Nephron (organoid): ENCODE data around the gene PRKG1.

ENCODE experiments used
- H3K27ac Mint-ChIP-seq, 3 experiments: 2 replicates each; pipeline ENCODE4 v1.8.0; 2020; ENCODE audit warnings: mixed read lengths in 3 of 3, mild to moderate bottlenecking in 2 of 3, moderate library complexity in 1 of 3
- H3K27me3 Mint-ChIP-seq: 2 replicates; pipeline ENCODE4 v1.8.0; 2021; ENCODE audit warnings: low read depth, mild to moderate bottlenecking, moderate library complexity, mixed read lengths
- H3K36me3 Mint-ChIP-seq: 2 replicates; pipeline ENCODE4 v1.8.0; 2020; ENCODE audit warnings: low read depth, mixed read lengths
- H3K4me1 Mint-ChIP-seq: 2 replicates; pipeline ENCODE4 v1.8.0; 2020; ENCODE audit warnings: mixed read lengths
- H3K4me3 Mint-ChIP-seq, 3 experiments: 2 replicates each; pipeline ENCODE4 v1.8.0; 2020; ENCODE audit warnings: mild to moderate bottlenecking in 3 of 3, mixed read lengths in 3 of 3, moderate library complexity in 2 of 3
- H3K9me3 Mint-ChIP-seq: 2 replicates; pipeline ENCODE4 v1.8.0; 2020; ENCODE audit warnings: mixed read lengths
- TF ChIP-seq, protein P1 (sequence below), 3 experiments: fragments of 200-600 bp; sonication (generic); IDR thresholded peaks; one replicate each; pipeline ENCODE4 v1.5.0; 2021; ENCODE audit warnings: antibody characterized with exemption in 3 of 3; ENCODE audit not compliant: unreplicated experiment in 3 of 3

Gene PRKG1

DNA sequence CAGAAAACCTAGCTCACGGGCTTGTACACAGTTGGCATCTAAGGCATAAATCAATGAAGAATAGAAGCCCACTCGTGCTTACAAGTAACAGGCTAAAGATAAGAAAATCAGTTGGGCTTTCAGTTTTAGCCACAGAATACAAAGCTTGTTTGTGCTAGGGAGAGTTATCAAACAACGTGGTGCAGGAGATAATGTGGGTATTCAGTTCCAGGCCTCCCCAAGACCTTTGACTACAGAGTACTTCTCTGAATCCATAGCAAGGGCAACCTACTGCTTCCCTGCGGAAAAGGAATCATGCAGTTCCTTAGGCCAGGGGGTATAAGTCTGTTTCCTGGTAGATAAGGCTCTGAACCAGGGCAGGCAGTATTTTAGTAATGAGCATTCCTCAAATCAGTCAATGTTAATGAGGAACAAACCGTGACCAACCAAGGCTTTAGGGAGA, 844.6 kb downstream of the PRKG1 start:
- Mint-ChIP-seq H3K4me3 (no peak overlapping the region), H3K9me3 (no peaks in the 10 kb centered on the region), H3K27me3 (no peaks in the 10 kb centered on the region), H3K4me1 (peaks cover 39% of the 10 kb centered on the region), H3K36me3 (no peaks in the 10 kb centered on the region), H3K27ac (peak overlapping the region; percentile 17 to 75 (median 65))
- TF ChIP-seq, protein P1, sequence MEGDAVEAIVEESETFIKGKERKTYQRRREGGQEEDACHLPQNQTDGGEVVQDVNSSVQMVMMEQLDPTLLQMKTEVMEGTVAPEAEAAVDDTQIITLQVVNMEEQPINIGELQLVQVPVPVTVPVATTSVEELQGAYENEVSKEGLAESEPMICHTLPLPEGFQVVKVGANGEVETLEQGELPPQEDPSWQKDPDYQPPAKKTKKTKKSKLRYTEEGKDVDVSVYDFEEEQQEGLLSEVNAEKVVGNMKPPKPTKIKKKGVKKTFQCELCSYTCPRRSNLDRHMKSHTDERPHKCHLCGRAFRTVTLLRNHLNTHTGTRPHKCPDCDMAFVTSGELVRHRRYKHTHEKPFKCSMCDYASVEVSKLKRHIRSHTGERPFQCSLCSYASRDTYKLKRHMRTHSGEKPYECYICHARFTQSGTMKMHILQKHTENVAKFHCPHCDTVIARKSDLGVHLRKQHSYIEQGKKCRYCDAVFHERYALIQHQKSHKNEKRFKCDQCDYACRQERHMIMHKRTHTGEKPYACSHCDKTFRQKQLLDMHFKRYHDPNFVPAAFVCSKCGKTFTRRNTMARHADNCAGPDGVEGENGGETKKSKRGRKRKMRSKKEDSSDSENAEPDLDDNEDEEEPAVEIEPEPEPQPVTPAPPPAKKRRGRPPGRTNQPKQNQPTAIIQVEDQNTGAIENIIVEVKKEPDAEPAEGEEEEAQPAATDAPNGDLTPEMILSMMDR (IDR thresholded peaks at IDR 0.05; ENCODE audit: unreplicated experiment in 3 of 3), result no peak

DNA sequence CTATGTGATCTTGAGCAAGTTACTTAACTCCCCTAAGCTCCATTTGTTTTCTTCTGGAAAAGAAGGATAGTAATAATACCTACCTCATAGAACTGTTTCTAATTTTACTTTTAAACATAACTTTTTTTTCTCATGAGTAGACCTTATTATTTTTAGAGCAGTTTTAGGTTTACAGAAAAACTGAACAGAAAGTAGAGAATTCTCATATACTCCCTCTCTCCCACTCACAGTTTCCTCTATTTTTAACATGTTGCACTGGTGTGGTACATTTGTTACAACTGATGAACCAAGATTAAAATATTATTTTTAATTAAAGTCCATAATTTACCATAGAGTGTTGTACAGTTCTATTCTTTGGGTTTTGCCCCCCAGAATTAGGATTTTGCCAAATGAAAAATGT, 846.4 kb downstream of the PRKG1 start:
- Mint-ChIP-seq H3K9me3 (peaks cover 9% of the 10 kb centered on the region), H3K36me3 (no peaks in the 10 kb centered on the region), H3K27me3 (no peaks in the 10 kb centered on the region), H3K4me1 (peaks cover 27% of the 10 kb centered on the region), H3K27ac (no peak overlapping the region), H3K4me3 (no peak overlapping the region)
- TF ChIP-seq, protein P1 (IDR thresholded peaks at IDR 0.05; ENCODE audit: unreplicated experiment in 3 of 3), result no peak

DNA sequence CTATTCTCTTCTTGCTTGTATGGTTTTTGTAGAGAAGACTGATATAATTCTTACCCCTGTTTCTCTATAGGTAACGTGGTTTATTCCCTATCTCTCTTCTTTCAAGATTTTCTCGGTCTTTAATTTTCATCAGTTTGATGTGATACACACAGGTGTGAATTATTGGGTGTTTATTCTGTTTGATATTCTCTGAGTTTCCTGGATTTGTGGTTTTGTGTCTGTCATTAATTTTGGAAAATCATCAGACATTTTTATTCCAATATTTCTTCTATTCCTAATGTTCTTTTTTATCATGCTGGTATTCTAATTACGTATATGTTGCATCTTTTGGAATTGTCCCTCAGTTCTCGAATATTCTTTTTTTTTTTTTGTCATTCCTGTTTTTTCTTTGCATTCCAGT, 850.1 kb downstream of the PRKG1 start:
- TF ChIP-seq, protein P1 (IDR thresholded peaks at IDR 0.05; ENCODE audit: unreplicated experiment in 3 of 3), result no peak
- Mint-ChIP-seq H3K4me3 (no peak overlapping the region), H3K36me3 (no peaks in the 10 kb centered on the region), H3K27me3 (no peaks in the 10 kb centered on the region), H3K27ac (no peak overlapping the region), H3K9me3 (peaks cover 9% of the 10 kb centered on the region), H3K4me1 (peaks cover 34% of the 10 kb centered on the region)

DNA sequence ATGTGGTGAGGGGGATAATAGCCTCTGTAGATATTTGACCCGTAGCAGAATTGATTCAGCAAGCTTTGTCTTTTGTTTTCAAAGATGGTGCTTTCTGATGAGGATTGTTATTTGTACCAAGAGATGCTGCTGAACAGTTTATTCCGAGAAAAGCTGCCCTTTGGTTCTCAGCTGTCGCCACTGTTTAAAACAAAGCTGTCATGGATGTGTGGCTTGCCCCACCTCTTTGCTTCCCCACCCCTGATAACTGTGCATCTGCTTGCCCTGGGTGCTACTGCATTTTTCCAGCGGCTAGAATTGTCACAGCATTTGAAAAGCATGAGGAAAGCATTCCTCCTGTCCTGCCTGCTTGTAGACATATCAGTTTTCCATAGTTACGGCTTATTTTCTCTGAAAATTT, 852.0 kb downstream of the PRKG1 start:
- Mint-ChIP-seq H3K27ac (peak overlapping the region in 2 of 3 experiments; percentile 33 to 48), H3K4me3 (no peak overlapping the region), H3K9me3 (peaks cover 9% of the 10 kb centered on the region), H3K4me1 (peaks cover 25% of the 10 kb centered on the region), H3K27me3 (no peaks in the 10 kb centered on the region), H3K36me3 (no peaks in the 10 kb centered on the region)
- TF ChIP-seq, protein P1 (IDR thresholded peaks at IDR 0.05; ENCODE audit: unreplicated experiment in 3 of 3), result no peak

DNA sequence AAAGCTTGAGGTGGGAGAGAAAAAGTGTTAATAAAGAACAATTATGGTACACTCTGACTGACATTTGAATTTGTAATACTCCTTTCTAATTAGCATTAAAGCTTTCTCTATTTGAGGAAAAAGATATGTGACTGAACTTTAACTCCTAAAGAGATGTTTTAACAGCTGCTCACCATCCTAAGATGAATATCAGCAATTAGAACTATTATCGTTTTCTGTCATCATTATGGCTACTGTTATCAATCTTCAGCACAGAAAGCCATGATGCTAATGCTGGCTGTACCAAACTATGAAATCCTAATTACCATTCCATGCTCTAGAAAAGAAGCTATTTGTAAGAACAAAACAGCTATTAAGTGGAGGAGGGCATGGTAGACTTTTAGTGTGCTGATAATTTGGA, 853.9 kb downstream of the PRKG1 start:
- Mint-ChIP-seq H3K4me3 (no peak overlapping the region), H3K36me3 (no peaks in the 10 kb centered on the region), H3K9me3 (peaks cover 9% of the 10 kb centered on the region), H3K27ac (no peak overlapping the region), H3K4me1 (peaks cover 28% of the 10 kb centered on the region), H3K27me3 (no peaks in the 10 kb centered on the region)
- TF ChIP-seq, protein P1 (IDR thresholded peaks at IDR 0.05; ENCODE audit: unreplicated experiment in 3 of 3), result no peak

DNA sequence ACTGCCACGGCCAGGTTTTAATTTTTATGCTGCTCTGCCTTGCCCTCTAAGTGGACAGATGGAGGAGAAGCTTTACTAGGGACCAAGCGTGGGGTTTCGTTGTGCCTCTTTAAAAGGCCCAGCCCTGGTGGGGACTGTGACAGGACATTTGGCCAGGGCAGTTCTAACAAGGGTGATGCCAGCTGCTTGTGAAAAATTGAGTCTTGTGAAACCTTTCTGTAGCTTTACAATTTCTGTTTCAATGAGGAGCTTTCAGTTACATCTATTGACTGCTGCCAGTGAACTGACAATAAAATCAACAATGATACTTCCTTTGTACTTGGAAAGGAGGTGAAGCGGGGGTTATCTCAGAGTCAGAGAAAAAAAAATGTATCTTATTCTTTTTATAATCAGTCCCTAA, 858.2 kb downstream of the PRKG1 start:
- H3K27me3 Mint-ChIP-seq, result no peaks in the 10 kb centered on the region
- TF ChIP-seq, protein P1 (IDR thresholded peaks at IDR 0.05; ENCODE audit: unreplicated experiment in 3 of 3), result no peak
- peak overlapping the region in 1 of 3 experiments; percentile 47 for H3K27ac Mint-ChIP-seq
- H3K36me3 Mint-ChIP-seq, result no peaks in the 10 kb centered on the region
- no peaks in the 10 kb centered on the region for H3K9me3 Mint-ChIP-seq
- no peak overlapping the region for H3K4me3 Mint-ChIP-seq
- H3K4me1 Mint-ChIP-seq, result peaks cover 53% of the 10 kb centered on the region
